ENCODE data around the gene MED9.
A peak's percentile ranks its signal among the peaks of the same experiment; 100 is the strongest.
"Not testable (repeated sequence)": the region's sequence is repeated elsewhere in the genome, so short reads cannot be mapped to it uniquely, and the experiment has no call there.

MED9 gene, protein sequence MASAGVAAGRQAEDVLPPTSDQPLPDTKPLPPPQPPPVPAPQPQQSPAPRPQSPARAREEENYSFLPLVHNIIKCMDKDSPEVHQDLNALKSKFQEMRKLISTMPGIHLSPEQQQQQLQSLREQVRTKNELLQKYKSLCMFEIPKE

DNA sequence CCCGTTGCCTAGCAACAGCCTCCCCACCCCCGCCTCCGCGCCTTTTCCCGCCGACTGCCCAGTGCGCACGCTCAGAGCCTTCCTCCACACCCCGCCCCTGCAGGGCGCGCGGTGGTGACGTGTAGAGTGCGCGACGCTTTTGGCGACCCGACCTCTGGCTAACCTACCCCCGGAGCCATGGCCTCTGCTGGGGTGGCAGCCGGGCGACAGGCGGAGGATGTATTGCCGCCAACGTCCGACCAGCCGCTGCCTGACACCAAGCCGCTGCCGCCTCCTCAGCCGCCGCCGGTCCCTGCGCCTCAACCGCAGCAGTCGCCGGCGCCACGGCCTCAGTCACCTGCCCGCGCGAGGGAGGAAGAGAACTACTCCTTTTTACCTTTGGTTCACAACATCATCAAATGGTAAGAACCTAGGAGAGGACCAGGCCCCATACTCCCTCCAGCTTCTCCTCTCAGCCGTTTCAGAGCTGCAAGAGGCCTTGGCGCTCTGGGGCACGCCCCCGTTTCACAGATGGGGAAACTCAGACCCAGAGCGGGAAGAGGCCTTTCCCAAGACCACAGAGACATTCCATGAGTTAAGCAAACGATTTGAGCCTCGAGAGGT lies at the start of gene MED9:
TSS of gene MED9 (plus strand) at position 136 of the 603 bp plus-strand sequence. CDS start at position 178, 42 bp downstream.
- peak; percentile 95 for DNase-seq

DNA sequence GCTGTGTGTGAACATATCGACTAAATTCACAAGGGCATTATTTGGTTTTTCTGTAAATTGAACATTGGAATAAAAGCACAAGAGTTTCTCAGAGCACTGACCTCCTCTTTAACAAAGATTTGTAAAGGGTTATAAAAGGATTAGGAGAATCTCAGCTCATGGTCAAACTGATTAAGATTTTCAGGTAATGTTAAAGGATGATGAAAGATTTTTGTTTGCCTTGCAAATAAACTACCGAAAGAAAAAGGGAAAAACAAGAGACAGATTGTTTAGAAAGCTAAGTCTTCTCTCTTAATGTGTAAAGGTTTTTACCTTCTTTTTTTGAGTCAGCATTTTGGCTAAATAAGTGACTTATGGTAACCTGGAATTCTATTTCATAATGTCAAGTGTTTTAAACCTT lies 47.6 kb upstream of the MED9 start:
- DNase-seq, result no peak

DNA sequence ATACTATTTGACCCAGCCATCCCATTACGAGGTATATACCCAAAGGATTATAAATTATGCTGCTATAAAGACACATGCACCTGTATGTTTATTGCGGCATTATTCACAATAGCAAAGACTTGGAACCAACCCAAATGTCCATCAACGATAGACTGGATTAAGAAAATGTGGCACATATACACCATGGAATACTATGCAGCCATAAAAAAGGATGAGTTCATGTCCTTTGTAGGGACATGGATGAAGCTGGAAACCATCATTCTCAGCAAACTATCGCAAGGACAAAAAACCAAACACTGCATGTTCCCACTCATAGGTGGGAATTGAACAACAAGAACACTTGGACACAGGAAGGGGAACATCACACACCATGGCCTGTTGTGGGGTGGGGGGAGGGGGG lies 45.9 kb upstream of the MED9 start:
- not testable (repeated sequence) for DNase-seq

DNA sequence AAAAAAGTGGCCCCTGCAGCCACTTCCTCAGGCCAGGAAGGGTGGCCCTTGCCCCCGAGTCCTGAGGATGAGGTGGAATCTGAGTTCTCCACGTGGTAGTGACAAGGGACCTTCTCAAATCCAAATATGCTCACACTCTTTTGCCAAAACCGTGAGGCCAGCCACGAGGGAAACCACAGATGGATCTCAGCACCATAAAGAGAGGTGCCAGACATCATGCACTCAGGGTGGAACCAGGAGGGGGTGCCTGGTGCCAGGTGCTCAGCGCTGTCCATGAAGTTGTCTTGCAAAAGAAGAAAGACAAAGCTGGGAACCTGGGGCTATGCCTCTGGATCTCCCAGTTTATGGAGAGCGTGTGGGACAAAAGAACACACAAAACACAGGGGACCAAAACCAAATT lies 45.2 kb upstream of the MED9 start:
- no peak for DNase-seq

DNA sequence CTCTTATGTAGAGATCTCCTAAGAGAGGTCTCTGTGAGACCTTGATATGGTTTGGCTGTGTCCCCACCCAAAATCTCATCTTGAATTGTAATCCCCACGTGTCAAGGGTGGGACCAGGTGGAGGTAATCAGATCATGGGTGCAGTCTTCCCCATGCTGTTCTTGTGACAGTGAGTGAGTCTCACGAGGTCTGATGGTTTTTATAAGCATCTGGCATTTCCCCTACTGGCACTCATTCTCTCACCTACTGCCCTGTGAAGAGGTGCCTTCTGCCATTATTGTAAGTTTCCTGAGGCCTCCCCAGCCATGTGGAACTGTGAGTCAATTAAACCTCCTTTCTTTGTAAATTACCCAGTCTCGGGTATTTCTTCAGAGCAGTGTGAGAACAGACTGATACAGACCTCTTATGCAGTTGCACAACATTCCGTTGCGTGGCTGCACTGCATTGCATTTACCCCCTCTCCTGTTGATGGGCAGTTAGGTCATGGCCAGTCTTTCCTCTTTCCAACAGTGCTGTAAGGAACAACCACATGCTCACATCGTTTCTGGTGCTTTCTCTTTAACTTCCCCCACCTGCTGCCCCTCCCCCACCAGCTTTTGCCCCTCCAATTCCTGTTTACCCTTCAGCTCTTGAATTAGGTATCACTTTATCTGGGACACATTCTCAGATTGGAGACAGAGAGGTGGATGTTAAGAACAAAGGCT lies 43.6 kb upstream of the MED9 start:
- no peak for DNase-seq

DNA sequence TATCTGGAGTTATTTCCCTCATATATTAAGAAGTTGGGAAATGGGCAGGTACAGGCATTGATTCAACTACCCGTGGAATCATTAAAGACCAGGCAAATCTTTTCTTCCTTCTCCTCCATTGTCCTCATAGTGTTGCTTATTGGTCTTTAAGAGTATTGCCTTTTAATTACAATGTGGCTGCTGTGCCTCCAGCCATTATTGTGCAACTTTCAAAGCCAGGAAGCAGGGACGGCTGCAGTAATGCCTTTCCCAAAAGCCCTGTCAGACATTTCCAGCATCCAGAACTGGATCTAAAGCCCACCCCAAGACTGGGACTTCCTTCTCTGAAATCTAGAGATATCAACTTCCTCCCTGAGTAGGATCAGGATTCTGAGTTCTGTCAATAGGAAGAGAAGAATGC lies 42.3 kb upstream of the MED9 start:
- DNase-seq, result no peak

DNA sequence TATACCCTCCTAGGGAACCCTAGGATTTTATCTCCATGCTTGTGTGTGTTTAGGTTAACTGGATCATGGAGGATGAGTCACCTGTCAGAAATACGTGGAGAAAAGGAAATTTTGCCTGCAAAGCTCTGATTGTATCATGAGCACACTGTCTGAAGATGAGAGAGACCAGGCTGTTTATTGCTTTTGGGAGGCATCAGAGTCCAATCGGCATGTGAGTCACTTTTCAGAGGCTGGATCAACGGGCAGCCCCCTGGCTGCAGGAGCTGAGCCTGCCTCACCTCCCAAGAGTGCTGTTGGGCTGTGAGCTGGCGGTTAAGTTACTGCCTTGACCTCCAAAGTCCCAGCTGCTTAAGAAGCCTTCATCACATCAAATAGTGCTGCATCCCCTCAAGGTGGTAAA lies 41.5 kb upstream of the MED9 start:
- peak; percentile 34 for DNase-seq

DNA sequence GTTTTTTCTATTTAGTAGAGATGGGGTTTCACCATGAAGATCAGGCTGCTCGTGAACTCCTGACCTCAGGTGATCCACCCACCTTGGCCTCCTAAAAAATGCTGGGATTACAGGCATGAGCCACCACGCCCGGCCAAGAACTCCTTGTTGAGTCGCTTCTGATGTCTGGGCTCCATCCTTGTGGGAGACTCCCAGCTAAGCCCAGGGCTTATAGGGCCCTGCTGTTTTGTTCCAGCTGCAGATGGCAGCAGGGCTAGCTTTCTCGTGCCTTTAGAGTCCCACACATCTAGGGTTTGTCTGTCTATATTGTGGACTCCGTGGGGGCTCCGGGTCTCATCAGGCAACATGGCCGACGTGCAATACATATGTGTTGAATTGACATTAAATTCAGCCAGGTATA lies 39.3 kb upstream of the MED9 start:
- no peak for DNase-seq

DNA sequence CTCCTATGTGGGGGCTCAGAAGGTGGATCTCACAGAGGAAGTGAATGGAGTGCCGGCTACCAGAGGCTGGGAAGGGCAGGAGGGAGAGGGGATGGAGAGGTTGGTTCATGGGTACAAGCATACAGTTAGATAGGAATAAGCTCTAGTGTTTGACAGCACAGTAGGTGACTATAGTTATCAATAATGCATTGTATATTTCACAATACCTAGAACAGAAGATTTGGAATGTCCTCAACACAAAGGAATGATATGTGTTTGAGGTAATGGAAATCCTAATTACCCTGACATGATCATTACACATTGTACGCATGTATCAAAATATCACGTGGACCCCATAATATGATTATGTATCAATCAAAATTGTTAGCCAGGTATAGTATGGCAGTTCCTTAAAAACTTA lies 38.9 kb upstream of the MED9 start:
- DNase-seq, result no peak

DNA sequence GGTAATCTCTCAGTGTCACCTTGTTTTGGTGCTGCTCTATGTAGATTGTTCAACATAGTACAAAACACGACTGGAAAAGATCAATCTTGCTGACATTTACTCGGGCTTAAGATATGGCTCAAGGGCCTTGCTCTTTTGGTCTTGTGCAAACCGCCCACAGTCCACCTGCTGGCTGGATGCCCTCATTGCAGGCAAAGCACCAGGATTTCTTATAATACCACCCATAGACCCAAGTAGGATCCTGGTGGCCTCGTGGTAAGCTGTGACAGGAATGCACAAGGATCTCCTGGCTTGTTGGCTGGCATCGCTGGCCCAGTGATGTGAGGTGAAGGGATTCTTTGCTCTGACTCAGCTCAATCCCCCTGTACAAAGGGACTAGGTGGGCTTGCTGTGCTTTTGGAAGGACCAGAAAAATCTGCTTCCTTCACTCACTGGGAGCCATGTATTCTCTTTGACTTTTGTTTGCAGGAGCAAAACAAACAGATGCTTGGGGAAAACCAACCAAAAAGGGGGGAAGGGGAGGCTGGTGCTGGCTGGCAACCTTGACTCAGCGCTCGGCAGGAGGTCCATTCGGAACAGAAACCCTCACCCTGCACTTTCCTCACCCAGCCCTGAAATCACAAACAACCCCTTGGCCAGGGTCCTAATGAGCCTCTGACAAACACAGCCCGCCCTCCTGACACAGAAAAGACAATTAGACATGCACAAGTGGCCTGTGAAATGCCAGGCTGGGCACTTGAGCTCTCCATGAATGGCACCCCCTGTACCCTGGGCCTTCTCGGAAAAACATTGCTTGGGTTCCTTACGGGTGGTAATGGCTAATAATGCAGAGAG lies 36.6 kb upstream of the MED9 start:
- peak; percentile 72 for DNase-seq

DNA sequence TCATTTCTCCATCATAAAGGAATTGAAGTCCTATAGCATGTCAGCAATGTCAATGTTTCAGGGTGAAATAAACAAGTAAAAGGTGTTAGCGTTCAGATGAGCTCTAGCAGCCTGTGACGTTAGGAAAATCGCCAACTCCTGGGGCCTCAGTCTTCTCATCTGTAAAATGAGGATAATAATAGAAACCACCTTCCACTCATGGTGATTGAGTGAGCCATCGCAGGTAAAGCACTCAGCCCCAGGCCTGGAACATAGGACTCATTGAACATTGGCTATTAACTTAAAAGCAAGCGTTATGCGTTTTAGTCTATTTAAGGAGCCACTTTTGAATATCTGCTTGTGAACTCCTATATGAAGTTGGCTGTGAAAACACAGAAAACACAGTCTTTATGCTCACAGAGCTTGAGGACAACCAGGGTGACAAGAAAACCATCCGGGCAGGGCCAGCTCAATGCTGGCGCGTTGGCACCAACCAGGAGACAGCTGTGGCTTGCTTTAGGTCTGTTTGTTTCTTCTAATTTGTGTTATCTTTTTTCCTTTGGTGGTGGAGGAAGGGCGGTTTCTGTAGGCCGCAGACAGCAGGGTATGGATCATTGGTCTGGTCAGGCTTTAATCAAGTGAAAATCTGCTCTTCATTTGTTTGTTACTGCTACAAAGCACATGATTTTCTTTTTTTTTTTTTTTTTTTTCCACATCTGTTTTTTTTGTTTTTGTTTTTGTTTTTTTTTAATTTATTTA lies 35.7 kb upstream of the MED9 start:
- DNase-seq, result peak; percentile 16

DNA sequence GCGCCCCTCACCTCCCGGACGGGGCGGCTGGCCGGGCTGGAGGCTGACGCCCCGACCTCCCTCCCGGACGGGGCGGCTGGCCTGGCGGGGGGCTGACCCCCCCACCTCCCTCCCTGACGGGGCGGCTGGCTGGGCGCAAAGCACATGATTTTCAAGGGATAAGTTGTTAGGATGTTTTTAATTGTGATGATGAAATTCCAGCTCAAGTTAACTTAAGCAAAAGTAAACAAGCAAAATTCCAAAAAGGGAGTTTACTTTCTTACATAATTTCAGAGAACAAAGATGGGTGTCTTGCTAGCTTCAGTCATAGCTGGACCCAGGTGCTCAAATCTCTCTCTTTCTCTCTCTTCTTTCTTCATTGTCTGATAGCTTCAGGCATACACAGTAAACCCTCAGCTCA lies 33.6 kb upstream of the MED9 start:
- DNase-seq, result no peak

DNA sequence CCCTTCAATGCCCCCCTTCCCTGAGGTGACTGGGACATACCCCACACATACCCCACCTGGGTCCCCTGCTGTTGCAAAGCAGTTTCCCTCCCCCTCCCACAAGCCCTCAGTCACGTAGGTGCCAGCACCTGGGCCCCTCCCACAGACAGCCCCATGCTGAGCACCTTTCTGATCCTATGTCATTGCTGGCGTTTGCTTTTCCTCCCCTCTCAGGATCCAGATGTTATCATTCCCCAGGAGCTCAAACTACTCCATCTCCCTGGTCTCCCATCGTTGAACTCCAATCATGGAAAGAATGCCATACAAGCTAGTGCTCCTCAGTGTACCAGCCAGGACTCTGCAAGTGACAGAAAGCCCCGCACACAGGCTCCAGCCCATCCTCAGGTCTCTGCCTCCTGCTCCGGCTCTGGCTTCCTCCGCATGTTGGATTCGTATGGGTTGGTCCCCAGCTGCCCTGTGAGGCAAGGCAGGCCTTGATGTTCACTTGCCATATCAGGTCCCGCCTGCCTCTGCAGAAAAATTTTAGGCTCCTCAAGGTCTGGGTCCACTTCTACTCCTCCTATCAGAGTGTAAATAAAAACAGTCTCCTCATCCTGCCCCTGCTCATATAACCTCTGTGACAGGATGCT lies 31.4 kb upstream of the MED9 start:
- DNase-seq, result peak; percentile 51

DNA sequence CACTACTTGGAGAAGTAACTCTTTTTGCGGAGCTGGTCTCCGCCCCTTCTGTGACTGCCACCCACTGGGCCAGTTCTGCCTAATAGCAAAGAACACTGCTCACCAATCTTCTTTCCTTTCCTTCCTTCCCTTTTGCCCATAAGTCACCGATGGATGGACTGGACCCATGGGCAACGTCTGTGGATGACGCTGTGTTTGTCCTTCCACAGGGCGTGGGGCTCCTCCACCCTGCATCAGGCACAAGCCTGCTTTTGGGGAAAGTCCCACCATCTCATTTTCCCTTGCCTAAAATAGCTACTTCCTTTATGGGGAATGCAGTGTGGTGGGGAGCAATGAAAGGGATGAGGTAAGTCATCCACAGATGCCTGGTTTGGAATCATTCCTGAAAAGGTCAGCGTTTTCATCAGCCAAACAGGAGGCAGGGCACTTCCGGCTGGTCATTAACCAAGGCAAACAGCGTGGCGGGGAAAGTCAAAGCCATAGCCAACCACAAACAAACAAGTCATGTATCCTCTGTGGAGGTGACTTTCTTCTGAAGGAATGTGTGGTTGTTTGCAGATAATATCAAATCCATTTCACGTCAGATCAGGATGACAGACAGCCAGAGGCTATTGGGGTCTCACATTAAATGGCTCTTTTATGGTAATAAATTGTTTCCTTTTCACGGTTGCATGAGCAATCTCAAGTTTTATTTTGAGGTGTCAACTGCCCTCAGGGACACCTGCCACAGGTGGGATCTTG lies 30.7 kb upstream of the MED9 start:
- peak; percentile 89 for DNase-seq

DNA sequence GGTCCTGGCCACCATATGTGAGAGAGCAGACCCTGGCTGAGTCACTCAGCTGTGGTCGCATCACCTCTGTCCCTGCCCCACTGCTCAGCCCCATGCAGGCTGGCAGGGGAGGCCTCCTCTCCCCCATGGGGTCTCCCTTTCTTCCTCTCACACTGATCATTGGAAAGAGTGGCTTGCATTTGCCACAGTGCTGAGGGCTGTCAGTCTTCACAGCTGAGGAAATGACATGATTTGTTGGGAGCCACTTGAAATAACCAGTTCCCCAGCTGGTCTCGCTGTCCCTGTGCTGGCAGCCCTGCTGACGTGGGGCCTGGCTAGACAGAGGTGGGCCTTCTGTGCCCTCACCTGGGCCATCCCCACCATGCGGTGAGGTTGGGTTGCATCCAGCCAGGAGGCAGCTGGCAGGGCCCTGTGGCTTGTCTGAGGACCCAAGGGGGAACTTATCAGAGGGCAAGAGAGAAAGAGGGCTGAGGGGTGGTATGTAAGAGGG lies 30.1 kb upstream of the MED9 start:
- DNase-seq, result peak; percentile 82

DNA sequence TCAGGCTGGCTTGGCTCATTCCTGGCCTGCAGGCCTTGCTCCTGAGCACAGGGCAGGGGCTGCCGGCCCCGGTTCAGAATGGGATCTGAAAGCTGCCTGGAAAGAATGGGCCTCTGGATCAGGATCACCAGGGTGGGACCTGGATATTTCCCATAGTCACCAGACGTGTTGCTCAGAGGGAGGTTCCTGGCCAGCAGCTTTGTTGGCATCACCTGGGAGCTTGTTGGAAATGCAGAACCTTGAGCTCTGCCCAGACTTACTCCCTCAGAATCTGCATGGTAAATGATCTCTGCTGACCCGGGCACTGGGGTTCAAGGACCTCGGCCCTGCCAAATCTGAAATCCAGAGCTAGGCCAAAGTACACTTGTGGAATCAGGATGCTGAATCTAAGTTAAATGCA lies 29.5 kb upstream of the MED9 start:
- DNase-seq, result no peak

DNA sequence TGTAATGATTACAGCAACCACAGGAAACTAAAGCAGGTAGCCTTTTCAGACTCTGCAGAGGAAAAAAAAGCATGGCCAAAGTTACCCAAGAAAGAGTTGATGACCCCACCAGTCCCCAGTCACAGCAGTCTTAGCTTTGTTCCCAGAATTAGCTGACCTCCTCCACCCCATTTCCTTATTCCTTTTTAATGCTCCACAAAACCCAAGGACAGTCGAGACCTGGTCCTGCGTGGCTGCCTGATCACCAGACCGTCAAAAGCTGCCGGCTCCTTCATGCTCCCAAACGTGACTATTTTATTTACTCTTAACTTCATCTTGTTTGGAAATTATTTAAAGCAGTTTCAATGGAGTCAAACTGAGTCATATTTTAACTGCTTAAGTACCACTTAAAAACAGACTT lies 28.7 kb upstream of the MED9 start:
- no peak for DNase-seq

DNA sequence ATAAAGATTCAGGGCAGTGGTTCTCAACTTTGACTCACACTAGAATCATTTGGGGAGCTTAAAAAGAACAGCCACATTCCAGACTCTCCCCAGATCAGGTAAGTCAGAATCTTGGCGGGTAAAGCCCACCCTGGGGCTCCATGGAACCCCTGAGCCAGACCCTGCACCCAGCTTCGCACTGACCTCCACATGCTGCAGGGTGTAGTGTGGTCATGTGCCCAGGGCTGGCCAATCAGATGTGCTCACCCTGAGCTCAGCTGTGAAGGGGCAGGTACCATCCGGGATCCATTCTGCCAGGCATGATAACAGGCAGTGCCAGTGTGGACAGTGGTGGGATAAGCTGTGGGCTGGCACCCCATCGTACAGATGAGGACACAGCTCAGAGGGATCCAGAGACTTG lies 28.1 kb upstream of the MED9 start:
- no peak for DNase-seq

DNA sequence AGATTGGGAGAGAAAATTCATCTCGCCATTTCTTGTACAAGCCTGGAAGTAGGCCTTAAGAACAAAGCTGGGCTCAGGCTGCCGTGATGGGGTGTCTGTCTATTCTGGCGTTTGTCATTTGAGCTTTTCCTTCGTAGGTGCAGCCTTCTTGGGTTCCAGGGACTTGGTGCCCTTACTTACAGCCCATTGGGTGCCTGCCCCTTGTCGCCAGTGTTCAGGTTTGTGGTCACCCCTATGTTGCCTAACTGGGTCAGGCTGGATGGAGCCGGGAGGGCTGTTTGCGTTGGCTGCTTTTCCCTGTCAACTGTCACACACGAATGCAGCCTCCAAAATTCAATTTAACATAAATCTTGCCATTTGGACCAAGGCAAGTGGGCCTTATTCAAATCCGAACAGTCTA lies 23.7 kb upstream of the MED9 start:
- DNase-seq, result no peak

DNA sequence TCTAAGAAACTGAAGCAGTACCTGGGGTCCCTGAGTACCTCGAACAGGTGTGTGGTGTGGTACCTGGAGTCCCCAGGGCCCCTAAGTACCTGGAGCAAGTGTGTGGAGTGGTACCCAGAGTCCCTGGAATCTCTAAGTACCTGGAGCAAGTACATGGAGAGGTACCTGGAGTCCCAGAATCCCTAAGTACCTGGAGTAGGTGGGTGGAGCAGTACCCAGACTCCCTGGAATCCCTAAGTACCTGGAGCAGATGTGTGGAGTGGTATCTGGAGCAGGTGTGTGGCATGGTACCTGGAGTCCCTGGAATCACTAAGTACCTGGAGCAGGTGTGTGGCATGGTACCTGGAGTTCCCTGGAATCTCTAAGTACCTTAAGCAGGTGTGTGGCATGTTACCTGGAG lies 22.5 kb upstream of the MED9 start:
- DNase-seq, result no peak

DNA sequence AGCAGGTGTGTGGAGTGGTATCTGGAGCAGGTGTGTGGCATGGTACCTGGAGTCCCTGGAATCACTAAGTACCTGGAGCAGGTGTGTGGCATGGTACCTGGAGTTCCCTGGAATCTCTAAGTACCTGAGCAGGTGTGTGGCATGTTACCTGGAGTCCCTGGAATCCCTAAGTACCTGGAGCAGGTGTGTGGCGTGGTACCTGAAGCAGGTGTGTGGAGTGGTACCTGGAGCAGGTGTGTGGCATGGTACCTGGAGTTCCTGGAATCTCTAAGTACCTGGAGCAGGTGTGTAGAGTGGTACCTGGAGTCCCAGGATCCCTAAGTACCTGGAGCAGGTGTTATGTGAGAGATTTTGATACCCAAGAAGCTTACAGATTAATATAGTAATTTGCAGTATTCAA lies 22.1 kb upstream of the MED9 start:
- DNase-seq, result peak; percentile 80

DNA sequence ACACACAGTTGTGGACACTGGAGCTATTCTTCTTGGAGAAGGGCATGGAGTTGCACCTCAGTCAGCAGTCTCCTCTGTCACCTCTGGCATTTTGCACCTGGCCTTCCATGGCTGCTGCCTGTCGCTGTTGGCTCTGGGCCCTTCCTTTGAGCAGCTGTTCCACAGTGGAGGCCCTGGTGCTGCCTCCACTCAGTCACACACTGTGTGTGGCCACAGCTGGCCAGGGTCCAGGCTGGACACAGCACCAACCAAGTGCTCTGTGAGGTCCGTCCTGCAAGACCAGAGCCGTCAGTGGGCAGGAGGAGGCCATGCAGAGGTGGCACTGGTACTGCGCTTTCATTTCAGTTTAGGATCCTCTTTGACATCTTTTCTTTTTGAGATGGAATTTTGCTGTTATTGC lies 21.6 kb upstream of the MED9 start:
- DNase-seq, result peak; percentile 52

All from DMS53 (cell line).